ENCODE results near the gene PDE4B. TPM values are rescaled to one million over a fixed set of nuclear protein-coding genes. Genes with fewer than 3 reads are reported as not detected.
A peak's percentile ranks its signal among the peaks of the same experiment; 100 is the strongest.
"Not testable (repeated sequence)": the region's sequence is repeated elsewhere in the genome, so short reads cannot be mapped to it uniquely, and the experiment has no call there.

The PDE4B gene
- total RNA-seq, 2 donors from 2014 or later = 4.3 to 18.0 TPM

DNA sequence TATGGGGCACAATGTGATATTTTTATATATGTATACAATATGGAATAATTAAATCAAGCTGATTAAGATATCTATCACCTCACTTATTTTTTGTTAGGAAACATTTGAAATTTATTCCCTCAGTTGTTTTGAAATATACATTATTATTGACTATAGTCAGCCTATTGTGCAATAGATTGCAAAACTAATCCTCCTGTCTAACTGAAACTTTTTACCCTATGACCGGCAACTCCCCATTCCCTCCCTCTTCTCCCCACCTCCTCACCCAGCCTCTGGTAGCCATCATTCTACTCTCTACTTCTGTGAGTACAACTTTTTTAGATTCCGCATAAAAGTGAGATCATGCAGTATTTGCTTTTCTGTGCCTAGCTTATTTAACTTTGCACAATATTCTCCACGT lies 623.6 kb downstream of the PDE4B start:
- no peak overlapping the region for H3K27ac ChIP-seq (ENCODE audit: low read depth, low read length)
- peaks cover 3% of the 10 kb centered on the region for H3K4me1 ChIP-seq (ENCODE audit: control insufficient read depth, insufficient read depth, low read length)
- no peaks in the 10 kb centered on the region for H3K36me3 Mint-ChIP-seq (ENCODE audit: low read depth)
- H3K27me3 Mint-ChIP-seq (ENCODE audit: insufficient read depth) = no peaks in the 10 kb centered on the region
- H3K27ac Mint-ChIP-seq = no peak overlapping the region
- peaks cover 34% of the 10 kb centered on the region for H3K9me3 Mint-ChIP-seq
- 94 to 100% methylated on average over 3 of the region's 3 CpGs for whole genome bisulfite sequencing, 2 experiments (ENCODE audit: insufficient coverage in 1 of 2, insufficient read length in 1 of 2)
- H3K36me3 ChIP-seq (ENCODE audit: control insufficient read depth, insufficient read depth, low read length) = no peaks in the 10 kb centered on the region
- no peaks in the 10 kb centered on the region for H3K27me3 ChIP-seq (ENCODE audit: control insufficient read depth, insufficient read depth, low read length, poor library complexity, severe bottlenecking)
- H3K4me3 ChIP-seq (ENCODE audit: low read length) = peak overlapping the region; percentile 35
- TF ChIP-seq, protein P1, sequence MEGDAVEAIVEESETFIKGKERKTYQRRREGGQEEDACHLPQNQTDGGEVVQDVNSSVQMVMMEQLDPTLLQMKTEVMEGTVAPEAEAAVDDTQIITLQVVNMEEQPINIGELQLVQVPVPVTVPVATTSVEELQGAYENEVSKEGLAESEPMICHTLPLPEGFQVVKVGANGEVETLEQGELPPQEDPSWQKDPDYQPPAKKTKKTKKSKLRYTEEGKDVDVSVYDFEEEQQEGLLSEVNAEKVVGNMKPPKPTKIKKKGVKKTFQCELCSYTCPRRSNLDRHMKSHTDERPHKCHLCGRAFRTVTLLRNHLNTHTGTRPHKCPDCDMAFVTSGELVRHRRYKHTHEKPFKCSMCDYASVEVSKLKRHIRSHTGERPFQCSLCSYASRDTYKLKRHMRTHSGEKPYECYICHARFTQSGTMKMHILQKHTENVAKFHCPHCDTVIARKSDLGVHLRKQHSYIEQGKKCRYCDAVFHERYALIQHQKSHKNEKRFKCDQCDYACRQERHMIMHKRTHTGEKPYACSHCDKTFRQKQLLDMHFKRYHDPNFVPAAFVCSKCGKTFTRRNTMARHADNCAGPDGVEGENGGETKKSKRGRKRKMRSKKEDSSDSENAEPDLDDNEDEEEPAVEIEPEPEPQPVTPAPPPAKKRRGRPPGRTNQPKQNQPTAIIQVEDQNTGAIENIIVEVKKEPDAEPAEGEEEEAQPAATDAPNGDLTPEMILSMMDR (conservative IDR thresholded peaks at IDR 0.05) = no peak
- peaks cover 43% of the 10 kb centered on the region for H3K9me3 ChIP-seq (ENCODE audit: control insufficient read depth, low read length)
- H3K9ac ChIP-seq (ENCODE audit: extremely low read depth, low read length, poor library complexity, severe bottlenecking) = no peak overlapping the region
- H3K4me1 Mint-ChIP-seq = peaks cover 7% of the 10 kb centered on the region
- H3K4me3 Mint-ChIP-seq = no peak overlapping the region
- no peak for DNase-seq

DNA sequence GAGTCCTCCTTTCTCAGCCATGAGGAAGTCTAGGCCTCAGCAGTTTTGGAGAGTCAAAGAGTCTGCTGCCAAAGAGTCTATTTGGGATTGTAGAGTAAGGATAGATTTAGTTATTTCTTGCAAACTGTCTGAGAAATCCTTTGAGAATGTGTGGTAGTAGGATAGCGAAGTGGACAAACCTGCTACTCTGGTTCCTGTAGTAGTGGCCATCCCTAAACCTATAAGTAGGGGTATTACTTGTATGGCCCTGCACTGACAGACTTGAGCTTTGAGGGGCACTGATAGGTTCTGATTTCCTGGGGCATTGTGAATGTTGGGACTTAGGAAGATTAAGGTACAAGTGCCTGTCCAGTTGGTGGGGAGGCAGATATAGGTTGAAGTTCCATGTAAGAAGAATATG lies 625.3 kb downstream of the PDE4B start:
- Mint-ChIP-seq H3K9me3 (peaks cover 32% of the 10 kb centered on the region), H3K4me1 (peaks cover 4% of the 10 kb centered on the region), H3K36me3 (ENCODE audit: low read depth) (no peaks in the 10 kb centered on the region), H3K27me3 (ENCODE audit: insufficient read depth) (no peaks in the 10 kb centered on the region), H3K27ac (no peak overlapping the region), H3K4me3 (no peak overlapping the region)
- TF ChIP-seq, protein P1 (conservative IDR thresholded peaks at IDR 0.05) = no peak
- Histone ChIP-seq H3K36me3 (ENCODE audit: control insufficient read depth, insufficient read depth, low read length) (no peaks in the 10 kb centered on the region), H3K27me3 (ENCODE audit: control insufficient read depth, insufficient read depth, low read length, poor library complexity, severe bottlenecking) (no peaks in the 10 kb centered on the region), H3K4me1 (ENCODE audit: control insufficient read depth, insufficient read depth, low read length) (peaks cover 3% of the 10 kb centered on the region), H3K4me3 (ENCODE audit: low read length) (no peak overlapping the region), H3K9ac (ENCODE audit: extremely low read depth, low read length, poor library complexity, severe bottlenecking) (no peak overlapping the region), H3K9me3 (ENCODE audit: control insufficient read depth, low read length) (peaks cover 46% of the 10 kb centered on the region), H3K27ac (ENCODE audit: low read depth, low read length) (no peak overlapping the region)
- 100% methylated on average over 1 of the region's 1 CpG for whole genome bisulfite sequencing, 2 experiments (ENCODE audit: insufficient coverage in 1 of 2, insufficient read length in 1 of 2)
- no peak for DNase-seq

DNA sequence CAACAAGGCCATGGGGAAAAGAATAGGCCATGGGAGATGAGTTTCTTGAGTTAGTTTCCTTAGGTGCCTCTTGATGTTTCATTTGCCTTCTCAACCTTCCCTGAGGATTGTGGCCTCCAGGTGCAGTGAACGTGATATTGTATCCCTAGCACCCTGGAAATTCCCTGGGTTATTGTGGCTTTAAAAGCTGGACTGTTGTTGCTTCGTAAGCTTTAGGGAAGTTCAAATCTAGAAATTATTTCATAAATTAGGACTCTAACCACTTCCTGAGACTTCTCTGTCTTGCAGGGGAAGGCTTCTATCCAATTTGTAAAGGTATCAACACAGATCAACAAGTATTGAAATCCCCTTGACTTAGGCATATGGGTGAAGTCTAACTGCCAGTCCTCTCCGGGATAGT lies 627.5 kb downstream of the PDE4B start:
- not testable (repeated sequence) for H3K27ac Mint-ChIP-seq; H3K4me3 ChIP-seq (ENCODE audit: low read length); H3K9ac ChIP-seq (ENCODE audit: extremely low read depth, low read length, poor library complexity, severe bottlenecking); DNase-seq; H3K4me3 Mint-ChIP-seq; H3K27me3 Mint-ChIP-seq (ENCODE audit: insufficient read depth); H3K4me1 ChIP-seq (ENCODE audit: control insufficient read depth, insufficient read depth, low read length); H3K36me3 Mint-ChIP-seq (ENCODE audit: low read depth); H3K36me3 ChIP-seq (ENCODE audit: control insufficient read depth, insufficient read depth, low read length); H3K27ac ChIP-seq (ENCODE audit: low read depth, low read length); H3K27me3 ChIP-seq (ENCODE audit: control insufficient read depth, insufficient read depth, low read length, poor library complexity, severe bottlenecking)
- H3K9me3 Mint-ChIP-seq = peaks cover 32% of the 10 kb centered on the region
- 91 to 100% methylated on average over 1 to 3 of the region's 3 CpGs for WGBS, 2 experiments (ENCODE audit: insufficient coverage in 1 of 2, insufficient read length in 1 of 2)
- H3K4me1 Mint-ChIP-seq = peaks cover 13% of the 10 kb centered on the region
- peaks cover 57% of the 10 kb centered on the region for H3K9me3 ChIP-seq (ENCODE audit: control insufficient read depth, low read length)

DNA sequence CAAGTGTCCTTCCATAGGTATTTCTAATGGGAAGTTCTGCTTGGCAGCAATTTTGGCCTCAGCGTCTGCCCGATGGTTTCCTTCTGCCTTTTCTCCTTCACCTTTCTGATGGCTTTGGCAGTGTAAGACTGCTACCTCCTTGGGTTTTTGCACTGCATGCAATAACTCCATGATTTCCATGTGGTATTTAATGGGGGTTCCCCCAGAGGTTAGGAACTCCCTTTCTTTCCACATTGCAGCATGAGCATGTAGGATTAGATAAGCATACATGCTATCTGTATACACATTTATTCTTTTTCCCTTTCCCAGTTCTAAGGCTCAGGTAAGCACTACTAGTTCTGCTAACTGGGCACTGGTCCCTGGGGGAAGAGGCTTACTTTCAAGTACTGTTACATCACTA lies 628.2 kb downstream of the PDE4B start:
- H3K27ac Mint-ChIP-seq; H3K4me1 ChIP-seq (ENCODE audit: control insufficient read depth, insufficient read depth, low read length); H3K4me3 ChIP-seq (ENCODE audit: low read length); H3K36me3 Mint-ChIP-seq (ENCODE audit: low read depth); H3K4me3 Mint-ChIP-seq; H3K27ac ChIP-seq (ENCODE audit: low read depth, low read length); H3K36me3 ChIP-seq (ENCODE audit: control insufficient read depth, insufficient read depth, low read length); H3K27me3 ChIP-seq (ENCODE audit: control insufficient read depth, insufficient read depth, low read length, poor library complexity, severe bottlenecking); DNase-seq; H3K9ac ChIP-seq (ENCODE audit: extremely low read depth, low read length, poor library complexity, severe bottlenecking); H3K27me3 Mint-ChIP-seq (ENCODE audit: insufficient read depth): not testable (repeated sequence)
- 80 to 98% methylated on average over 2 of the region's 2 CpGs for WGBS, 2 experiments (ENCODE audit: insufficient coverage in 1 of 2, insufficient read length in 1 of 2)
- Mint-ChIP-seq H3K4me1 (peaks cover 13% of the 10 kb centered on the region), H3K9me3 (peaks cover 32% of the 10 kb centered on the region)
- H3K9me3 ChIP-seq (ENCODE audit: control insufficient read depth, low read length) = peaks cover 55% of the 10 kb centered on the region

Measured in endodermal cell (in vitro differentiated cells).